Measurements from ENCODE around the gene HIC2.
"Not testable (repeated sequence)": the region's sequence is repeated elsewhere in the genome, so short reads cannot be mapped to it uniquely, and the experiment has no call there.

Gene HIC2

GRCh38 chr22:21498489-21498888, 81.3 kb downstream of the HIC2 start:
- not testable (repeated sequence) for DNase-seq

- not testable (repeated sequence) for DNase-seq
Measured at GRCh38 chr22:21499623-21500506, 82.7 kb downstream of the HIC2 start.

Measured in stimulated activated CD4-positive, alpha-beta T cell treated with anti-CD3 and anti-CD28 coated beads, Interleukin-15, amount 100 ng/mL, for 24 hours (primary cell).